ENCODE measurements around the gene SERPINA5. TPM values are rescaled to one million over a fixed set of nuclear protein-coding genes. Genes with fewer than 3 reads are reported as not detected.

The SERPINA5 gene
- 0.19 and 0.44 TPM in 2 replicates for total RNA-seq

GRCh38 chr14:94581127-94581999 is at the start of gene SERPINA5:
Gene SERPINA5, plus strand, starts transcription at chr14:94581426. Its CDS starts 5,937 bp downstream, at chr14:94587363.

GRCh38 chr14:94560751-94561655 is 20.2 kb upstream of the SERPINA5 start, which contains the start of gene SERPINA4:
Gene SERPINA4, plus strand, starts transcription at chr14:94561442. Its CDS starts 2,041 bp downstream, at chr14:94563483.

GRCh38 chr14:94612174-94612573 is 30.9 kb downstream of the SERPINA5 start, which contains the start of gene SERPINA3:
Gene SERPINA3, plus strand, starts transcription at chr14:94612391. Its CDS starts 2,051 bp downstream, at chr14:94614442.

Other genes with a start within 250 kb of the SERPINA5 start
- not detected in 2 replicates for gene SERPINA2, start 214.7 kb upstream of the SERPINA5 start, total RNA-seq
- 0.20 TPM in 1 of 2 replicates, not detected in the other for gene SERPINA1, start 192.8 kb upstream of the SERPINA5 start, total RNA-seq
- gene SERPINA11, start 128.6 kb upstream of the SERPINA5 start, total RNA-seq: not detected in 2 replicates
- gene SERPINA9, start 105.2 kb upstream of the SERPINA5 start, total RNA-seq: not detected in 2 replicates
- not detected in 2 replicates for gene SERPINA12, start 72.0 kb upstream of the SERPINA5 start, total RNA-seq
- gene SERPINA4, start 20.0 kb upstream of the SERPINA5 start, total RNA-seq: not detected in 2 replicates
- 731 and 793 TPM in 2 replicates for gene SERPINA3, start 31.0 kb downstream of the SERPINA5 start, total RNA-seq
- 0.44 TPM in 1 of 2 replicates, not detected in the other for gene GSC, start 188.7 kb downstream of the SERPINA5 start, total RNA-seq

Data from cardiac ventricle fibroblast (primary cell).